DOHH2 (cell line): ENCODE results near the gene PRRC2A.

Experiments used
- H3F3A ChIP-seq: fragments of 200-600 bp; sonication (generic), shearing (Covaris generic); 2 replicates; pipeline ENCODE4 v1.6.0; 2016; ENCODE audit warnings: antibody characterized with exemption, mild to moderate bottlenecking; ENCODE audit not compliant: control insufficient read depth, insufficient read depth
- H3K27ac ChIP-seq: fragments of 200-600 bp; sonication (generic); 2 replicates; pipeline ENCODE4 v1.5.1; 2014; ENCODE audit warnings: low read depth, mild to moderate bottlenecking, low read length, moderate library complexity
- H3K27me3 ChIP-seq: fragments of 200-600 bp; sonication (generic); 2 replicates; pipeline ENCODE4 v1.6.1; 2014; ENCODE audit warnings: mild to moderate bottlenecking, low read length, mixed read lengths; ENCODE audit not compliant: control insufficient read depth
- H3K36me3 ChIP-seq: fragments of 200-600 bp; sonication (generic); 2 replicates; pipeline ENCODE4 v1.6.1; 2014; ENCODE audit warnings: mild to moderate bottlenecking, low read length, moderate library complexity, mixed read lengths; ENCODE audit not compliant: control insufficient read depth
- H3K4me1 ChIP-seq: fragments of 200-600 bp; sonication (generic); 2 replicates; pipeline ENCODE4 v1.6.1; 2014; ENCODE audit warnings: mild to moderate bottlenecking, low read length, mixed read lengths; ENCODE audit not compliant: control insufficient read depth
- H3K4me2 ChIP-seq: fragments of 200-600 bp; sonication (generic); 2 replicates; pipeline ENCODE4 v1.6.0; 2014; ENCODE audit warnings: mild to moderate bottlenecking, low read length, moderate library complexity
- H3K4me3 ChIP-seq: fragments of 200-600 bp; sonication (generic); 2 replicates; pipeline ENCODE4 v1.5.1; 2014; ENCODE audit warnings: mild to moderate bottlenecking, low read length, mixed read lengths
- H3K79me2 ChIP-seq: fragments of 200-600 bp; sonication (generic); 2 replicates; pipeline ENCODE4 v1.6.1; 2014; ENCODE audit warnings: mild to moderate bottlenecking, low read length, mixed read lengths; ENCODE audit not compliant: control insufficient read depth
- H3K9me2 ChIP-seq: fragments of 200-600 bp; sonication (generic); replicated peaks from 2 replicates; pipeline ENCODE4 v1.6.1; 2014; ENCODE audit warnings: mild to moderate bottlenecking, low read length, mixed read lengths; ENCODE audit not compliant: control insufficient read depth
- H3K9me3 ChIP-seq: fragments of 200-600 bp; sonication (generic); 2 replicates; pipeline ENCODE4 v1.6.1; 2014; ENCODE audit warnings: antibody characterized with exemption, low read length, mixed read lengths; ENCODE audit not compliant: control insufficient read depth, insufficient read depth
- H4K20me1 ChIP-seq: fragments of 200-600 bp; sonication (generic); 2 replicates; pipeline ENCODE4 v1.6.0; 2014; ENCODE audit warnings: low read depth, mild to moderate bottlenecking, antibody characterized with exemption, low read length, moderate library complexity; ENCODE audit not compliant: control insufficient read depth, insufficient read depth
- EZH2phosphoT487 ChIP-seq: fragments of 200-600 bp; sonication (generic); IDR thresholded peaks from 2 replicates; pipeline ENCODE4 v1.6.1; 2017; ENCODE audit warnings: borderline replicate concordance, mild to moderate bottlenecking, antibody characterized with exemption, low read length, moderate library complexity, mixed read lengths
- TF ChIP-seq, protein P1 (sequence below): fragments of 200-600 bp; sonication (generic); IDR thresholded peaks from one replicate; pipeline ENCODE4 v1.5.1; 2014; ENCODE audit warnings: antibody characterized with exemption, mild to moderate bottlenecking, low read depth, low read length; ENCODE audit not compliant: poor library complexity, severe bottlenecking

The PRRC2A gene

DNA sequence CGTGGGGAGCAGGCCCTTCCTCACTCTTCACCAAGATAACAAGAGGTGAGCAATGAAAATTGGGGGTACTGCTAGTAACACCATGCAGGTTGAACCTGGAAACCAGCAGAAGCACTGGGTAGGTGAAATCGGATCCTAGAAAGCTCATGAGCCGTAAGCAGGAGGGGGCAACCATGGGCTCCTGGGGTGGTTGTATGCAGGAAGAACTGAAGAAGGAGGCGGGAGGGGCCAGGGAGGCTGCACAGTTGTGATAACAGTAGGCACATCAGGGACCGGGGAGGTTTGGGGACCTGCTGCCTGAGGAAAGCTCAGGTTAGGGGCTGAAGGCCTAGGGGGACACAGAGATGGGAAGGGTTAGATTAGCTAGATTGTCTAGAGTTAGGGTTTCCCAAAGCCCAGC, 66.0 kb downstream of the PRRC2A start:
- no peak for TF ChIP-seq EZH2phosphoT487
- TF ChIP-seq, protein P1, sequence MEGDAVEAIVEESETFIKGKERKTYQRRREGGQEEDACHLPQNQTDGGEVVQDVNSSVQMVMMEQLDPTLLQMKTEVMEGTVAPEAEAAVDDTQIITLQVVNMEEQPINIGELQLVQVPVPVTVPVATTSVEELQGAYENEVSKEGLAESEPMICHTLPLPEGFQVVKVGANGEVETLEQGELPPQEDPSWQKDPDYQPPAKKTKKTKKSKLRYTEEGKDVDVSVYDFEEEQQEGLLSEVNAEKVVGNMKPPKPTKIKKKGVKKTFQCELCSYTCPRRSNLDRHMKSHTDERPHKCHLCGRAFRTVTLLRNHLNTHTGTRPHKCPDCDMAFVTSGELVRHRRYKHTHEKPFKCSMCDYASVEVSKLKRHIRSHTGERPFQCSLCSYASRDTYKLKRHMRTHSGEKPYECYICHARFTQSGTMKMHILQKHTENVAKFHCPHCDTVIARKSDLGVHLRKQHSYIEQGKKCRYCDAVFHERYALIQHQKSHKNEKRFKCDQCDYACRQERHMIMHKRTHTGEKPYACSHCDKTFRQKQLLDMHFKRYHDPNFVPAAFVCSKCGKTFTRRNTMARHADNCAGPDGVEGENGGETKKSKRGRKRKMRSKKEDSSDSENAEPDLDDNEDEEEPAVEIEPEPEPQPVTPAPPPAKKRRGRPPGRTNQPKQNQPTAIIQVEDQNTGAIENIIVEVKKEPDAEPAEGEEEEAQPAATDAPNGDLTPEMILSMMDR, result no peak
- Histone ChIP-seq H3K4me1 (peaks cover 20% of the 10 kb centered on the region), H3K27me3 (no peaks in the 10 kb centered on the region), H3K9me3 (no peaks in the 10 kb centered on the region), H3K36me3 (peaks cover 41% of the 10 kb centered on the region), H4K20me1 (no peaks in the 10 kb centered on the region), H3K79me2 (no peaks in the 10 kb centered on the region), H3K27ac (no peak overlapping the region), H3K9me2 (no peaks in the 10 kb centered on the region), H3F3A (no peaks in the 10 kb centered on the region; the same call in 1 of the 2 replicates), H3K4me3 (no peak overlapping the region), H3K4me2 (no peak overlapping the region)

DNA sequence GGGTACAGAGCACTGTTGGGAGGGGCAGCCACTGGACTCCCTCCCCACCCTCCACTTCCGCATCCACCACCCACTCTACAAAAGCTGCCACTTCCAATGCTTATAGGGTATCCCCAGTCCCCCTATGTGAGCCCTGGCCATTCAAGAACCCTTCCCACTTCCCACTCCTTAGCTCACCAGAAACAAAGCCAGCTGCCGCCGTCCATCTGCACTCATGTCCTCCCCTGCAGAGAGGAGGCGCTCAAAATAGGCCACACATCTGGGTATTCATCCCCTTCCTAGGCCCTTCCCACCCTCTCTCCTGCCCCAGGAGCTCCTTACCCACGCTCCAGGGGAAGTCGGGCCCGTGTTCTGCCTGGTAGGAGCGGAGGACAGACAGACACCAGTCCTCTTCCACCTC, 66.8 kb downstream of the PRRC2A start:
- H3F3A ChIP-seq, result no peaks in the 10 kb centered on the region; the same call in 1 of the 2 replicates
- no peak overlapping the region for H3K4me2 ChIP-seq
- no peaks in the 10 kb centered on the region for H3K79me2 ChIP-seq
- no peaks in the 10 kb centered on the region for H3K9me3 ChIP-seq
- H3K36me3 ChIP-seq, result peaks cover 47% of the 10 kb centered on the region
- no peak overlapping the region for H3K27ac ChIP-seq
- H3K4me1 ChIP-seq, result peaks cover 15% of the 10 kb centered on the region
- H3K4me3 ChIP-seq, result no peak overlapping the region
- no peaks in the 10 kb centered on the region for H4K20me1 ChIP-seq
- no peaks in the 10 kb centered on the region for H3K9me2 ChIP-seq
- TF ChIP-seq EZH2phosphoT487, result no peak
- TF ChIP-seq, protein P1, result no peak
- H3K27me3 ChIP-seq, result no peaks in the 10 kb centered on the region
